Myometrial cell (primary cell): ENCODE measurements around the gene GPR137B. TPM values are rescaled to one million over a fixed set of nuclear protein-coding genes. Genes with fewer than 3 reads are reported as not detected.

Experiments used
- total RNA-seq: library from RNA; depleted of rRNA; stranded (reverse); fragments of >200 nt; gene quantifications from 2 replicates; pipeline ENCODE4 v1.2.3, GENCODE V29; 2015

GPR137B gene
- total RNA-seq: 11.9 and 16.1 TPM in 2 replicates

GRCh38 chr1:236142253-236143103, at the start of gene GPR137B:
Gene GPR137B (plus strand): TSS chr1:236142539. CDS start chr1:236142623, 84 bp downstream.

Other genes starting within 250 kb of the GPR137B start
- 260 and 295 TPM in 2 replicates for gene NID1, start 77.4 kb upstream of the GPR137B start, total RNA-seq
- 0.29 and 1.2 TPM in 2 replicates for gene ERO1B, start 139.4 kb downstream of the GPR137B start, total RNA-seq